DND-41 (cell line): ENCODE results near the gene SMAD9.

Experiments used
- ATAC-seq: fragments of 200-7000 bp; cut with Tn5 transposase; 3 replicates; pipeline ENCODE4 v1.9.1; 2021; ENCODE audit warnings: low read depth; ENCODE audit not compliant: insufficient read depth
- DNase-seq: peaks from one replicate; pipeline ENCODE4 v3.0.0-alpha.2; 2020
- H2AFZ ChIP-seq: 2 replicates; pipeline ENCODE4 v1.6.0; 2012; ENCODE audit warnings: low read depth, low read length
- H3K27ac ChIP-seq: 2 replicates; pipeline ENCODE4 v1.5.1; 2012; ENCODE audit warnings: low read length, inconsistent platforms
- H3K27me3 ChIP-seq: fragments of 200-600 bp; sonication (generic); 2 replicates; pipeline ENCODE4 v1.6.0; 2012; ENCODE audit warnings: low read length, mild to moderate bottlenecking, inconsistent platforms; ENCODE audit not compliant: insufficient read depth, poor library complexity
- H3K36me3 ChIP-seq: 2 replicates; pipeline ENCODE4 v1.5.1; 2012; ENCODE audit warnings: low read length, inconsistent platforms; ENCODE audit not compliant: insufficient read depth
- H3K4me1 ChIP-seq: 2 replicates; pipeline ENCODE4 v1.5.1; 2012; ENCODE audit warnings: mild to moderate bottlenecking, low read length; ENCODE audit not compliant: insufficient read depth
- H3K4me2 ChIP-seq: 2 replicates; pipeline ENCODE4 v1.6.0; 2012; ENCODE audit warnings: mild to moderate bottlenecking, moderate library complexity, low read length, inconsistent platforms; ENCODE audit not compliant: insufficient read depth
- H3K4me3 ChIP-seq, 2 experiments: fragments of 200-600 bp in 1 of 2; shearing (Covaris generic) in 1 of 2; 2 replicates each; pipeline ENCODE4 v1.5.1; 2012 to 2016; ENCODE audit warnings: inconsistent platforms in 2 of 2, low read length in 2 of 2, mild to moderate bottlenecking in 2 of 2, low read depth in 1 of 2, moderate library complexity in 1 of 2
- H3K79me2 ChIP-seq: 2 replicates; pipeline ENCODE4 v1.6.0; 2012; ENCODE audit warnings: low read length, inconsistent platforms; ENCODE audit not compliant: insufficient read depth
- H3K9ac ChIP-seq: 2 replicates; pipeline ENCODE4 v1.6.0; 2012; ENCODE audit warnings: low read depth, mild to moderate bottlenecking, inconsistent platforms, low read length, moderate library complexity
- H3K9me3 ChIP-seq: 2 replicates; pipeline ENCODE4 v1.5.1; 2012; ENCODE audit warnings: low read length, moderate library complexity, mild to moderate bottlenecking, inconsistent platforms; ENCODE audit not compliant: insufficient read depth, severe bottlenecking
- H4K20me1 ChIP-seq: 2 replicates; pipeline ENCODE4 v1.6.0; 2012; ENCODE audit warnings: low read length; ENCODE audit not compliant: insufficient read depth
- CTCF ChIP-seq: IDR thresholded peaks from 2 replicates; pipeline ENCODE4 v1.5.1; 2012; ENCODE audit warnings: borderline replicate concordance, low read length, moderate library complexity, mild to moderate bottlenecking; ENCODE audit not compliant: poor library complexity, severe bottlenecking; ENCODE audit errors: extremely low read depth
- EZH2 ChIP-seq: IDR thresholded peaks from 3 replicates; pipeline ENCODE4 v1.6.1; 2012; ENCODE audit warnings: borderline replicate concordance, low read depth, mild to moderate bottlenecking, moderate library complexity, low read length, inconsistent platforms; ENCODE audit not compliant: severe bottlenecking

Gene SMAD9

GRCh38 chr13:36959456-36960116 lies 39.5 kb upstream of the SMAD9 start:
- H3K27me3 ChIP-seq, result no peaks in the 10 kb centered on the region
- H3K9ac ChIP-seq, result no peak overlapping the region
- no peaks in the 10 kb centered on the region for H3K4me1 ChIP-seq
- no peak overlapping the region for H3K4me3 ChIP-seq
- DNase-seq (no peak), ATAC-seq (no peak)
- H4K20me1 ChIP-seq, result no peaks in the 10 kb centered on the region
- no peak overlapping the region for H3K27ac ChIP-seq
- no peak for TF ChIP-seq CTCF
- no peak for TF ChIP-seq EZH2
- H3K79me2 ChIP-seq, result no peaks in the 10 kb centered on the region
- H3K4me2 ChIP-seq, result no peak overlapping the region
- no peak overlapping the region for H2AFZ ChIP-seq
- H3K9me3 ChIP-seq, result no peaks in the 10 kb centered on the region
- H3K36me3 ChIP-seq, result peaks cover 60% of the 10 kb centered on the region

- no peak for TF ChIP-seq CTCF
- TF ChIP-seq EZH2, result no peak
- ATAC-seq (no peak), DNase-seq (no peak)
- H3K4me3 ChIP-seq, result no peak overlapping the region
- no peaks in the 10 kb centered on the region for H3K4me1 ChIP-seq
- peaks cover 68% of the 10 kb centered on the region for H3K36me3 ChIP-seq
- H3K9me3 ChIP-seq, result no peaks in the 10 kb centered on the region
- H3K27ac ChIP-seq, result no peak overlapping the region
- H3K27me3 ChIP-seq, result no peaks in the 10 kb centered on the region
- no peak overlapping the region for H3K9ac ChIP-seq
- no peak overlapping the region for H3K4me2 ChIP-seq
- H3K79me2 ChIP-seq, result no peaks in the 10 kb centered on the region
- no peak overlapping the region for H2AFZ ChIP-seq
- H4K20me1 ChIP-seq, result no peaks in the 10 kb centered on the region
Observed at GRCh38 chr13:36954542-36954941, 34.5 kb upstream of the SMAD9 start.

GRCh38 chr13:36950920-36951319 lies 30.9 kb upstream of the SMAD9 start:
- H3K36me3 ChIP-seq, result peaks cover 67% of the 10 kb centered on the region
- no peak for ATAC-seq

More at GRCh38 chr13:36950920-36951319, 30.9 kb upstream of the SMAD9 start:
- no peak overlapping the region for H2AFZ ChIP-seq
- DNase-seq, result no peak
- H3K9ac ChIP-seq, result no peak overlapping the region
- no peak overlapping the region for H3K4me3 ChIP-seq
- H3K27me3 ChIP-seq, result no peaks in the 10 kb centered on the region
- no peak overlapping the region for H3K4me2 ChIP-seq
- H3K4me1 ChIP-seq, result no peaks in the 10 kb centered on the region
- no peak overlapping the region for H3K27ac ChIP-seq
- H3K9me3 ChIP-seq, result no peaks in the 10 kb centered on the region
- TF ChIP-seq CTCF (no peak), EZH2 (no peak)
- no peaks in the 10 kb centered on the region for H3K79me2 ChIP-seq
- no peaks in the 10 kb centered on the region for H4K20me1 ChIP-seq
